ENCODE measurements around the gene SIGMAR1.
A peak's percentile ranks its signal among the peaks of the same experiment; 100 is the strongest.

The SIGMAR1 gene

DNA sequence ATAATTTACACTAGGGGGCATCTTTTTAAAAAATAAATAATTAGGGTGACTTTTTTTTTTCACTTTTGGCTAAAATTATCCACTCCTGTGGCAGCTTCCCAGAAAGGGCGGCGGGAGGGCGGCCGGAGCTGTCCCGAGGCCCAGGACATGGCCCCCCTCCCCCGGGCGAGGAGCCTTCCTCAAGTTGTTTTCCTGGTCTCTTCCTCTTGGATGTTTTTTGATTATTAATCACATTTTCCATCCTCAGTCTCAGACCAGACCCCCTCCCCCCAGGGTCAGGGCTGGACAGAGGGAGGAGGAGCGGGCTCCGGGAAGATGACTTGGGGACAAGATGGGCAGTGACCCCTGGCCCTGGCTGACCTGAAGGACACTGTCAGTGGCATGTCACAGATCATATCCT lies 43.4 kb downstream of the SIGMAR1 start:
- H2BK5ac ChIP-seq (ENCODE audit: low read depth, low read length, poor library complexity, severe bottlenecking): no peak overlapping the region
- H2AFZ ChIP-seq (ENCODE audit: low read depth, low read length): no peak overlapping the region
- no peak overlapping the region for H2BK12ac ChIP-seq (ENCODE audit: low read length in 2 of 2)
- H3K79me1 ChIP-seq (replicated peaks; ENCODE audit: low read length, poor library complexity, severe bottlenecking): no peaks in the 10 kb centered on the region
- no peak overlapping the region for H3K18ac ChIP-seq (ENCODE audit: low read depth in 1 of 2, low read length in 2 of 2)
- H3K9me3 ChIP-seq (ENCODE audit: control insufficient read depth, low read length): no peaks in the 10 kb centered on the region
- no peak overlapping the region for H3K23ac ChIP-seq (ENCODE audit: low read length in 2 of 2)
- no peak overlapping the region for H3K4ac ChIP-seq (ENCODE audit: low read depth in 1 of 2, low read length in 2 of 2)
- peaks cover 29% of the 10 kb centered on the region for H3K4me1 ChIP-seq (ENCODE audit: control insufficient read depth, insufficient read depth, low read depth, low read length)
- no peak overlapping the region for H4K8ac ChIP-seq (ENCODE audit: low read length)
- H3K27ac ChIP-seq (ENCODE audit: low read length, poor library complexity, severe bottlenecking): no peak overlapping the region
- 79% methylated on average over 5 of the region's 9 CpGs for WGBS
- H3K14ac ChIP-seq (ENCODE audit: low read length in 2 of 2): no peak overlapping the region
- no peaks in the 10 kb centered on the region for H3K36me3 ChIP-seq (ENCODE audit: control insufficient read depth in 1 of 2, insufficient read depth in 2 of 2, low read depth in 1 of 2, low read length in 2 of 2)
- H2AK5ac ChIP-seq (ENCODE audit: low read length, severe bottlenecking): no peak overlapping the region
- no peak overlapping the region for H3K4me3 ChIP-seq (ENCODE audit: insufficient read depth in 1 of 2, low read depth in 1 of 2, low read length in 2 of 2)
- no peak overlapping the region for H3K9ac ChIP-seq (ENCODE audit: low read length)
- H3K27me3 ChIP-seq (ENCODE audit: control insufficient read depth in 1 of 2, insufficient read depth in 1 of 2, low read length in 2 of 2): peaks cover 68 to 80% of the 10 kb centered on the region in 2 experiments
- H2BK15ac ChIP-seq (ENCODE audit: low read depth, poor library complexity, severe bottlenecking): no peak overlapping the region
- no peak overlapping the region for H4K91ac ChIP-seq (ENCODE audit: low read length)
- DNase-seq: no peak
- H3K4me2 ChIP-seq (ENCODE audit: low read length, poor library complexity, severe bottlenecking): no peak overlapping the region
- H2BK120ac ChIP-seq (ENCODE audit: low read depth, low read length): no peak overlapping the region

DNA sequence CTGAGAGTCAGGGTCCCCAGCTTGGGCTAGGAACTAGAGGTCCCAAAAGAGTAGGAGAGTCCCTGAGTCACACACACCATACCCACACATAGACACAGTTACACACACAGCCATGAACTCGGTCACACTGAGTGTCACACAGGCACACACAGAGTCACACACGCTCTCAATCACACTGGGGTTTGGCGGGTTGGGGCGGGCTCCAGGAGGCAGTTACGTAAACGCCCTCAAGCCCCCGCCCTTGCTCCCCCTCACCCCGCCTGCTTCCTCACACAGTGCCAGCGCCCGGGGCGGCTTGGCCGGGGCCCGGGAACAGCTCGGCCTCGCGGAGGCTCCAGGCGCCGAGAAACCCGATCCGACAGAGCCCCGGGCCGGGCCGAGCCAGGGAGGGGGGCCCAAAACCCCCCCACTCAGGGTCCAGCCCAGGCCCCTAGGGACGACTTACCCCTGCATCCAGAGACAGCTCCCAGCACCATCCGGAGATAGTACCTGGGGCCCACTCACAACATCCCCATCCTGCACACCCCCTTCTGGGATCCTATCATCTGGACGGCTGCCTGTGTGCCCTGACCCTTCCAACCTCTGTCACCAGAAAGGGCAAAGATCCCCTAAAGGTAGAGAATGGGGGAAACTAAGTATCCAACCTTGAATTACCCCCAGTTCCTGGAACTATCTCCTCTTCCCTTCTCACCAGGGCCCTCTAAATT lies 44.5 kb downstream of the SIGMAR1 start:
- H2AFZ ChIP-seq (ENCODE audit: low read depth, low read length): no peak overlapping the region
- no peak overlapping the region for H3K4ac ChIP-seq (ENCODE audit: low read depth in 1 of 2, low read length in 2 of 2)
- peak overlapping the region in 1 of 2 experiments; percentile 38 for H3K23ac ChIP-seq (ENCODE audit: low read length in 2 of 2)
- H3K9me3 ChIP-seq (ENCODE audit: control insufficient read depth, low read length): no peaks in the 10 kb centered on the region
- no peak overlapping the region for H2BK5ac ChIP-seq (ENCODE audit: low read depth, low read length, poor library complexity, severe bottlenecking)
- WGBS: 13% methylated on average over 20 of the region's 26 CpGs
- H3K27ac ChIP-seq (ENCODE audit: low read length, poor library complexity, severe bottlenecking): no peak overlapping the region
- no peak overlapping the region for H2BK120ac ChIP-seq (ENCODE audit: low read depth, low read length)
- no peaks in the 10 kb centered on the region for H3K36me3 ChIP-seq (ENCODE audit: control insufficient read depth in 1 of 2, insufficient read depth in 2 of 2, low read depth in 1 of 2, low read length in 2 of 2)
- H3K9ac ChIP-seq (ENCODE audit: low read length): no peak overlapping the region
- no peak overlapping the region for H2AK5ac ChIP-seq (ENCODE audit: low read length, severe bottlenecking)
- H4K91ac ChIP-seq (ENCODE audit: low read length): no peak overlapping the region
- H2BK12ac ChIP-seq (ENCODE audit: low read length in 2 of 2): no peak overlapping the region
- no peak overlapping the region for H2BK15ac ChIP-seq (ENCODE audit: low read depth, poor library complexity, severe bottlenecking)
- H3K27me3 ChIP-seq (ENCODE audit: control insufficient read depth in 1 of 2, insufficient read depth in 1 of 2, low read length in 2 of 2): peaks cover 79 to 84% of the 10 kb centered on the region in 2 experiments
- H3K4me2 ChIP-seq (ENCODE audit: low read length, poor library complexity, severe bottlenecking): no peak overlapping the region
- H3K14ac ChIP-seq (ENCODE audit: low read length in 2 of 2): no peak overlapping the region
- H4K8ac ChIP-seq (ENCODE audit: low read length): no peak overlapping the region
- peaks cover 29% of the 10 kb centered on the region for H3K4me1 ChIP-seq (ENCODE audit: control insufficient read depth, insufficient read depth, low read depth, low read length)
- no peak for DNase-seq
- no peak overlapping the region for H3K18ac ChIP-seq (ENCODE audit: low read depth in 1 of 2, low read length in 2 of 2)
- no peak overlapping the region for H3K4me3 ChIP-seq (ENCODE audit: insufficient read depth in 1 of 2, low read depth in 1 of 2, low read length in 2 of 2)
- no peaks in the 10 kb centered on the region for H3K79me1 ChIP-seq (replicated peaks; ENCODE audit: low read length, poor library complexity, severe bottlenecking)

DNA sequence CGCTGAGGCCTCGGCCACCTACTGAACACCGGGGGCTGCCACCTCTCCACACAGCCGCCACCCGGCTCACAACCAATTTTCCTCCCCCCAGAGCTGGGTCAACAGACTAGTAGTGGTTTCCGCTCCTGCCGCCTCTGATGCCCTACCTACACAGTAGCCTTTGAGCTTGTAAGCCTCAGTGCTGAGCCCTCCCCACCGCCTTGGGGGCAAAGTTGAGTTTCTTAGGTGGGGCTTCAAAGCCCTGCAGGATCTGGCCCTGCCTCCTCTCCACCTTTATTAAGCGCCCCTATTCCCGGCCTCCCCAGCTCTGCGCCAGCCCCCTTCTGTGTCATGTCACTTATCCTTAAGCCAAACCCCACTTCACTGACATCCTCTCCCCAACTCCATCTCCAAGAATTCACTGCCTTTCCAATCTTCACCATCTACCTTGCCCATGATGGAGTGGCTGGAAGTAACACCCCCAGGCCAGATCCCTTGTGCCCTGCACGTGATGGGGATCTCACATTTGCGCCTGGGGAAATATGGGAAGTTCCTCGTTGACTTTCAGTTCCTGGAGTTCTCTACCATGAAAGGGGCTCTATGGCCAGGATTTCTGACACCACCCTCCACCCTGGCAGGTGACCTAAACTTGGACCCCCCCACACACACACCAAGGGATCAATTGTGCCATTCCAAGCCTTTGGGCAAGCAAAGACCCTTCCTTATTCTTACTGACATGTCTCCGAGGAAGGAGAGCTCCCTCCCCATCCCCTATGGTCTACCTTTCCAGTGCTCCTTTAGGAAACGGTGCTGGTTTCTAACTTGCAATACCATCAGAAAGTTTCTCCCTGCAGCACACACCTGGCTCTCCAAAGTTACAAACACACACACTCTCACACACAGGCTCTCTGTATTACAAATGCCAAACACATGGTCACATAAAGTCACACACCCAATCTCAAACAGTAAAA lies 45.4 kb downstream of the SIGMAR1 start:
- H3K4me3 ChIP-seq (ENCODE audit: insufficient read depth in 1 of 2, low read depth in 1 of 2, low read length in 2 of 2): no peak overlapping the region
- H2AFZ ChIP-seq (ENCODE audit: low read depth, low read length): no peak overlapping the region
- no peak overlapping the region for H2BK5ac ChIP-seq (ENCODE audit: low read depth, low read length, poor library complexity, severe bottlenecking)
- no peak overlapping the region for H3K18ac ChIP-seq (ENCODE audit: low read depth in 1 of 2, low read length in 2 of 2)
- H3K27me3 ChIP-seq (ENCODE audit: control insufficient read depth in 1 of 2, insufficient read depth in 1 of 2, low read length in 2 of 2): peaks cover 84 to 86% of the 10 kb centered on the region in 2 experiments
- H3K23ac ChIP-seq (ENCODE audit: low read length in 2 of 2): peak overlapping the region in 1 of 2 experiments; percentile 14
- H3K79me1 ChIP-seq (replicated peaks; ENCODE audit: low read length, poor library complexity, severe bottlenecking): no peaks in the 10 kb centered on the region
- H2AK5ac ChIP-seq (ENCODE audit: low read length, severe bottlenecking): no peak overlapping the region
- H3K4me2 ChIP-seq (ENCODE audit: low read length, poor library complexity, severe bottlenecking): no peak overlapping the region
- H2BK120ac ChIP-seq (ENCODE audit: low read depth, low read length): no peak overlapping the region
- no peaks in the 10 kb centered on the region for H3K9me3 ChIP-seq (ENCODE audit: control insufficient read depth, low read length)
- no peak overlapping the region for H3K14ac ChIP-seq (ENCODE audit: low read length in 2 of 2)
- H2BK15ac ChIP-seq (ENCODE audit: low read depth, poor library complexity, severe bottlenecking): peak overlapping the region; percentile 12
- no peak overlapping the region for H3K9ac ChIP-seq (ENCODE audit: low read length)
- no peak overlapping the region for H4K8ac ChIP-seq (ENCODE audit: low read length)
- no peak overlapping the region for H3K4ac ChIP-seq (ENCODE audit: low read depth in 1 of 2, low read length in 2 of 2)
- WGBS: 15% methylated on average over 16 of the region's 16 CpGs
- H3K36me3 ChIP-seq (ENCODE audit: control insufficient read depth in 1 of 2, insufficient read depth in 2 of 2, low read depth in 1 of 2, low read length in 2 of 2): no peaks in the 10 kb centered on the region
- no peak overlapping the region for H3K27ac ChIP-seq (ENCODE audit: low read length, poor library complexity, severe bottlenecking)
- H4K91ac ChIP-seq (ENCODE audit: low read length): no peak overlapping the region
- DNase-seq: no peak
- H2BK12ac ChIP-seq (ENCODE audit: low read length in 2 of 2): no peak overlapping the region
- peaks cover 29% of the 10 kb centered on the region for H3K4me1 ChIP-seq (ENCODE audit: control insufficient read depth, insufficient read depth, low read depth, low read length)

DNA sequence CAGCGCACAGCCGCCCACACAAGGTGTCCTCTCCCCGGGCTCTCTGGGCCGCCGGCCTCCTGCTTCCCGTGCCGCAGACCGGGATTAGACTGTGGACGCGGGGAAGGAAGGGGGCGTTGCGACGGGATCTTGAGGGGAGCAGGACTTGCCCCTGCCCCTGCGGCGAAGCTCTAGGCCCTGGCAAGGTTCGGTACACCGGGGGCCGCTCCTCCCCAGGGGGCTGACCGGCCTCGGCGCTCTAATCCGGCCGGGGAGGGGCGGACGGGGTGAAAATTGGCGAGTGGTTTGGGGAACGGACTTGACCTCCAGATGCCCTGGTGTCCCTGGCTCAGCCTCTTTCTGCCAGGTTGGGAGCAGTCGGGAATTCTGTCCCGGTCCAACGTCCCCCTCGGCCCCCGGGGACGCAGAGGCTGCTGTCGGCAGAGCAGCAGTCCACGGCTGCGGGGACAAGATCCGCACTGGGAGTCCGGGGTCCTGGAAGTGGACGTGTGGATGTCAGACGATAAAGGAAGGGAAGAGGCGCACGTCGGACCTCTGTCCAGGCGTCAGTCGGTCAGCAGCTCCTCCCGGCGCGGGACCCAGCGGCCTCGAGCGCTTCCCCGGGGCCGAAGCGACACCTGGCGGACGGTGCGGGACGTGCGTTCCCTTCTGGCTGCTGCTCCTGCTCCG lies 46.2 kb downstream of the SIGMAR1 start:
- peaks cover 29% of the 10 kb centered on the region for H3K4me1 ChIP-seq (ENCODE audit: control insufficient read depth, insufficient read depth, low read depth, low read length)
- H2BK120ac ChIP-seq (ENCODE audit: low read depth, low read length): no peak overlapping the region
- no peak overlapping the region for H2BK15ac ChIP-seq (ENCODE audit: low read depth, poor library complexity, severe bottlenecking)
- H3K23ac ChIP-seq (ENCODE audit: low read length in 2 of 2): no peak overlapping the region
- H2AFZ ChIP-seq (ENCODE audit: low read depth, low read length): peak overlapping the region; percentile 3
- peaks cover 84 to 86% of the 10 kb centered on the region in 2 experiments for H3K27me3 ChIP-seq (ENCODE audit: control insufficient read depth in 1 of 2, insufficient read depth in 1 of 2, low read length in 2 of 2)
- peak overlapping the region; percentile 30 to 68 for H3K4me3 ChIP-seq (ENCODE audit: insufficient read depth in 1 of 2, low read depth in 1 of 2, low read length in 2 of 2)
- peak overlapping the region; percentile 35 for H3K4me2 ChIP-seq (ENCODE audit: low read length, poor library complexity, severe bottlenecking)
- H2AK5ac ChIP-seq (ENCODE audit: low read length, severe bottlenecking): no peak overlapping the region
- no peak overlapping the region for H3K9ac ChIP-seq (ENCODE audit: low read length)
- no peak overlapping the region for H4K8ac ChIP-seq (ENCODE audit: low read length)
- DNase-seq: peak; percentile 77
- no peak overlapping the region for H3K14ac ChIP-seq (ENCODE audit: low read length in 2 of 2)
- H3K18ac ChIP-seq (ENCODE audit: low read depth in 1 of 2, low read length in 2 of 2): no peak overlapping the region
- H3K4ac ChIP-seq (ENCODE audit: low read depth in 1 of 2, low read length in 2 of 2): no peak overlapping the region
- no peak overlapping the region for H3K27ac ChIP-seq (ENCODE audit: low read length, poor library complexity, severe bottlenecking)
- H2BK5ac ChIP-seq (ENCODE audit: low read depth, low read length, poor library complexity, severe bottlenecking): no peak overlapping the region
- no peaks in the 10 kb centered on the region for H3K36me3 ChIP-seq (ENCODE audit: control insufficient read depth in 1 of 2, insufficient read depth in 2 of 2, low read depth in 1 of 2, low read length in 2 of 2)
- H2BK12ac ChIP-seq (ENCODE audit: low read length in 2 of 2): no peak overlapping the region
- 1% methylated on average over 50 of the region's 60 CpGs for WGBS
- no peak overlapping the region for H4K91ac ChIP-seq (ENCODE audit: low read length)
- no peaks in the 10 kb centered on the region for H3K79me1 ChIP-seq (replicated peaks; ENCODE audit: low read length, poor library complexity, severe bottlenecking)
- no peaks in the 10 kb centered on the region for H3K9me3 ChIP-seq (ENCODE audit: control insufficient read depth, low read length)
